ENCODE data around the gene MPHOSPH6.
"Not testable (repeated sequence)": the region's sequence is repeated elsewhere in the genome, so short reads cannot be mapped to it uniquely, and the experiment has no call there.

MPHOSPH6 gene

GRCh38 chr16:82124651-82125050, 45.4 kb downstream of the MPHOSPH6 start:
- no peak for TF ChIP-seq CTCF (IDR thresholded peaks at IDR 0.05; ENCODE audit: insufficient read depth, low read length, missing control alignments)
- DNase-seq (ENCODE audit: low read depth, low spot score): no peak
- ChIA-PET CTCF (no interaction called here), POLR2A (no interaction called here)
- H3K4me3 ChIP-seq (ENCODE audit: low read depth, low read length): no peak overlapping the region

- POLR2A ChIA-PET: no interaction called here
- DNase-seq (ENCODE audit: low read depth, low spot score): no peak
- no peak overlapping the region for H3K4me3 ChIP-seq (ENCODE audit: low read depth, low read length)
- no peak for TF ChIP-seq CTCF (IDR thresholded peaks at IDR 0.05; ENCODE audit: insufficient read depth, low read length, missing control alignments)
- CTCF ChIA-PET: no interaction called here
These were observed 50.6 kb downstream of the MPHOSPH6 start for GRCh38 chr16:82119405-82119804.

- DNase-seq (ENCODE audit: low read depth, low spot score): no peak
- ChIA-PET CTCF (no interaction called here), POLR2A (no interaction called here)
- H3K4me3 ChIP-seq (ENCODE audit: low read depth, low read length): no peak overlapping the region
- TF ChIP-seq CTCF (IDR thresholded peaks at IDR 0.05; ENCODE audit: insufficient read depth, low read length, missing control alignments): no peak
These were observed 51.3 kb downstream of the MPHOSPH6 start for GRCh38 chr16:82118749-82119148.

GRCh38 chr16:82116535-82116934, 53.5 kb downstream of the MPHOSPH6 start:
- no peak for TF ChIP-seq CTCF (IDR thresholded peaks at IDR 0.05; ENCODE audit: insufficient read depth, low read length, missing control alignments)
- ChIA-PET POLR2A (no interaction called here), CTCF (no interaction called here)
- no peak for DNase-seq (ENCODE audit: low read depth, low spot score)
- H3K4me3 ChIP-seq (ENCODE audit: low read depth, low read length): no peak overlapping the region

- TF ChIP-seq CTCF (IDR thresholded peaks at IDR 0.05; ENCODE audit: insufficient read depth, low read length, missing control alignments): no peak
- POLR2A ChIA-PET: no interaction called here
- CTCF ChIA-PET: no interaction called here
These were observed 56.3 kb downstream of the MPHOSPH6 start for GRCh38 chr16:82113741-82114140.

GRCh38 chr16:82111944-82112343, 58.1 kb downstream of the MPHOSPH6 start:
- no peak for TF ChIP-seq CTCF (IDR thresholded peaks at IDR 0.05; ENCODE audit: insufficient read depth, low read length, missing control alignments)
- ChIA-PET CTCF (no interaction called here), POLR2A (no interaction called here)
- DNase-seq (ENCODE audit: low read depth, low spot score): no peak
- no peak overlapping the region for H3K4me3 ChIP-seq (ENCODE audit: low read depth, low read length)

More at GRCh38 chr16:82113741-82114140, 56.3 kb downstream of the MPHOSPH6 start:
- DNase-seq (ENCODE audit: low read depth, low spot score): no peak
- no peak overlapping the region for H3K4me3 ChIP-seq (ENCODE audit: low read depth, low read length)

GRCh38 chr16:82109266-82109665, 60.8 kb downstream of the MPHOSPH6 start:
- DNase-seq (ENCODE audit: low read depth, low spot score); POLR2A ChIA-PET; H3K4me3 ChIP-seq (ENCODE audit: low read depth, low read length); CTCF ChIA-PET: not testable (repeated sequence)
